Measurements from ENCODE around the gene F2R. TPM values are rescaled to one million over a fixed set of nuclear protein-coding genes. Genes with fewer than 3 reads are reported as not detected.

The F2R gene
- total and polyA plus RNA-seq, 2 of the 13 experiments (the other 11 are each of a cell fraction or from before 2014, with no cell fraction given), result 8.3 to 12.3 TPM

- TF ChIP-seq SUZ12 (IDR thresholded peaks at IDR 0.05; ENCODE audit: low read depth, low read length), result no peak
- TF ChIP-seq NFIC (IDR thresholded peaks at IDR 0.05; ENCODE audit: low read length), result no peak
- no peak for TF ChIP-seq PHF21A (CRISPR knock-in tag; IDR thresholded peaks at IDR 0.05)
- no peak for TF ChIP-seq ZNF605 (CRISPR knock-in tag; IDR thresholded peaks at IDR 0.05)
- TF ChIP-seq ZFP91 (CRISPR knock-in tag; IDR thresholded peaks at IDR 0.05; ENCODE audit: borderline replicate concordance), result no peak
Observed at GRCh38 chr5:76669245-76669644, 46.7 kb upstream of the F2R start (continued).

- H3K27me3 ChIP-seq (ENCODE audit: control insufficient read depth in 1 of 2, insufficient read depth in 2 of 2, low read length in 2 of 2), result no peaks in the 10 kb centered on the region
- no peaks in the 10 kb centered on the region for H4K20me1 ChIP-seq (ENCODE audit: insufficient read depth, low read length)
- H3K36me3 ChIP-seq (replicated peaks in 1 of 2; ENCODE audit: control insufficient read depth in 1 of 2, insufficient read depth in 2 of 2, low read length in 2 of 2), result peaks cover 6 to 36% of the 10 kb centered on the region in 2 experiments
- in situ Hi-C loops (cut with HindIII; ENCODE audit: extremely low pct_ligation_motif_present, low pct_unique_long_range_greater_than_20kb), result no loop called here
- no peak overlapping the region for H3K4me3 ChIP-seq (replicated peaks in 1 of 3; ENCODE audit: insufficient read depth in 1 of 3, low read depth in 2 of 3, low read length in 3 of 3)
- intact Hi-C loops (cut with micrococcal nuclease; ENCODE audit: unreplicated experiment), result no loop called here
- no peaks in the 10 kb centered on the region for H3K79me2 ChIP-seq (ENCODE audit: insufficient read depth, low read length)
- no peak overlapping the region for H2AFZ ChIP-seq (ENCODE audit: low read length)
- H3K9ac ChIP-seq (ENCODE audit: insufficient read depth, low read depth, low read length), result no peak overlapping the region
- TF ChIP-seq ZNF704 (CRISPR knock-in tag; IDR thresholded peaks at IDR 0.05; ENCODE audit: borderline replicate concordance), result no peak
- no peak for TF ChIP-seq MZF1 (CRISPR knock-in tag; IDR thresholded peaks at IDR 0.05; ENCODE audit: borderline replicate concordance)
- no peak for TF ChIP-seq ZBTB34 (CRISPR knock-in tag; IDR thresholded peaks at IDR 0.05)
- no peak for TF ChIP-seq ONECUT2 (CRISPR knock-in tag; IDR thresholded peaks at IDR 0.05)
- no peak for TF ChIP-seq PAWR (CRISPR knock-in tag; IDR thresholded peaks at IDR 0.05; ENCODE audit: borderline replicate concordance)
- TF ChIP-seq SP4 (CRISPR knock-in tag; IDR thresholded peaks at IDR 0.05), result no peak
- no peak for TF ChIP-seq FOXC1 (CRISPR knock-in tag; IDR thresholded peaks at IDR 0.05; ENCODE audit: borderline replicate concordance)
- DNase-seq (ENCODE audit: low spot score), result no peak
- no TSS peak for BruUV-seq (replicated peaks)
- ChIA-PET CTCF (ENCODE audit: low intra/inter-chr PET ratio, low total read pairs) (no interaction called here), POLR2A (no interaction called here)
- H3K27ac ChIP-seq (ENCODE audit: extremely low read length, insufficient read depth, low read length), result no peak overlapping the region
- peaks cover 37% of the 10 kb centered on the region for H3K4me1 ChIP-seq (ENCODE audit: insufficient read depth, low read length)
- no peaks in the 10 kb centered on the region for H3K9me3 ChIP-seq (ENCODE audit: low read length)
- FAIRE-seq, result no peak
- 98% methylated on average over 3 of the region's 3 CpGs for WGBS (ENCODE audit: low lambda C conversion rate)
- no peak overlapping the region for H3K4me2 ChIP-seq (ENCODE audit: low read depth, low read length)
- ATAC-seq, result no peak
Observed at GRCh38 chr5:76670508-76670907, 45.4 kb upstream of the F2R start.
